ENCODE measurements around the gene ATP9B. TPM values are rescaled to one million over a fixed set of nuclear protein-coding genes. Genes with fewer than 3 reads are reported as not detected.

ATP9B gene
- total RNA-seq, 1 experiment from 2014 or later: 17.9 TPM

- BruUV-seq (replicated peaks): no TSS peak
- H3K9me3 ChIP-seq (ENCODE audit: low read depth, low read length, poor library complexity, severe bottlenecking): no peaks in the 10 kb centered on the region
- POLR2A ChIA-PET (ENCODE audit: low non-redundant PET): no interaction called here
- no peak for DNase-seq (ENCODE audit: low spot score)
- no peak overlapping the region for H3K4me3 ChIP-seq (ENCODE audit: low read depth, low read length, poor library complexity, severe bottlenecking)
- no peaks in the 10 kb centered on the region for H3K4me1 ChIP-seq (ENCODE audit: insufficient read depth, low read length, poor library complexity, severe bottlenecking)
- H3K27ac ChIP-seq (ENCODE audit: low read depth, low read length, poor library complexity, severe bottlenecking): no peak overlapping the region
- TF ChIP-seq CTCF (conservative IDR thresholded peaks at IDR 0.05; ENCODE audit: low read depth, low read length) (no peak), EZH2 (IDR thresholded peaks at IDR 0.05; ENCODE audit: borderline replicate concordance, low read depth, low read length, poor library complexity, severe bottlenecking) (no peak)
- intact Hi-C loops (cut with micrococcal nuclease; ENCODE audit: unreplicated experiment): no loop called here
- CTCF ChIA-PET: interaction anchor here (0.6 kb wide), 2 partner anchors 508 to 823 kb away, joined by 3 to 7 read pairs; no protein-coding TSS in a partner anchor
- no peaks in the 10 kb centered on the region for H3K36me3 ChIP-seq (ENCODE audit: insufficient read depth, low read length, poor library complexity, severe bottlenecking)
- no peaks in the 10 kb centered on the region for H3K27me3 ChIP-seq (replicated peaks; ENCODE audit: insufficient read depth, low read depth, low read length, poor library complexity)
These were observed 308.1 kb downstream of the ATP9B start for GRCh38 chr18:79377187-79377891.

GRCh38 chr18:79378536-79379250 is 309.5 kb downstream of the ATP9B start:
- Histone ChIP-seq H3K36me3 (ENCODE audit: insufficient read depth, low read length, poor library complexity, severe bottlenecking) (no peaks in the 10 kb centered on the region), H3K27me3 (replicated peaks; ENCODE audit: insufficient read depth, low read depth, low read length, poor library complexity) (no peaks in the 10 kb centered on the region), H3K9me3 (ENCODE audit: low read depth, low read length, poor library complexity, severe bottlenecking) (no peaks in the 10 kb centered on the region), H3K27ac (ENCODE audit: low read depth, low read length, poor library complexity, severe bottlenecking) (no peak overlapping the region), H3K4me3 (ENCODE audit: low read depth, low read length, poor library complexity, severe bottlenecking) (no peak overlapping the region), H3K4me1 (ENCODE audit: insufficient read depth, low read length, poor library complexity, severe bottlenecking) (no peaks in the 10 kb centered on the region)
- ChIA-PET CTCF (no interaction called here), POLR2A (ENCODE audit: low non-redundant PET) (no interaction called here)
- intact Hi-C loops (cut with micrococcal nuclease; ENCODE audit: unreplicated experiment): loop anchor here (1.0 kb wide), 2 partner anchors 150 to 266 kb away; no protein-coding TSS in a partner anchor
- peak; percentile 80 for DNase-seq (ENCODE audit: low spot score)
- TF ChIP-seq EZH2 (IDR thresholded peaks at IDR 0.05; ENCODE audit: borderline replicate concordance, low read depth, low read length, poor library complexity, severe bottlenecking): no peak
- peak; percentile 97 for TF ChIP-seq CTCF (conservative IDR thresholded peaks at IDR 0.05; ENCODE audit: low read depth, low read length)
- no TSS peak for BruUV-seq (replicated peaks)

GRCh38 chr18:79379251-79379905 is 310.2 kb downstream of the ATP9B start:
- H3K27ac ChIP-seq (ENCODE audit: low read depth, low read length, poor library complexity, severe bottlenecking): no peak overlapping the region
- CTCF ChIA-PET: no interaction called here
- no peaks in the 10 kb centered on the region for H3K9me3 ChIP-seq (ENCODE audit: low read depth, low read length, poor library complexity, severe bottlenecking)
- no peak overlapping the region for H3K4me3 ChIP-seq (ENCODE audit: low read depth, low read length, poor library complexity, severe bottlenecking)
- BruUV-seq (replicated peaks): no TSS peak
- H3K4me1 ChIP-seq (ENCODE audit: insufficient read depth, low read length, poor library complexity, severe bottlenecking): no peaks in the 10 kb centered on the region
- POLR2A ChIA-PET (ENCODE audit: low non-redundant PET): no interaction called here
- intact Hi-C loops (cut with micrococcal nuclease; ENCODE audit: unreplicated experiment): loop anchor here (1.0 kb wide), 2 partner anchors 149 to 265 kb away; no protein-coding TSS in a partner anchor
- H3K27me3 ChIP-seq (replicated peaks; ENCODE audit: insufficient read depth, low read depth, low read length, poor library complexity): no peaks in the 10 kb centered on the region
- H3K36me3 ChIP-seq (ENCODE audit: insufficient read depth, low read length, poor library complexity, severe bottlenecking): no peaks in the 10 kb centered on the region
- TF ChIP-seq EZH2 (IDR thresholded peaks at IDR 0.05; ENCODE audit: borderline replicate concordance, low read depth, low read length, poor library complexity, severe bottlenecking) (no peak), CTCF (conservative IDR thresholded peaks at IDR 0.05; ENCODE audit: low read depth, low read length) (no peak)
- no peak for DNase-seq (ENCODE audit: low spot score)

Measured in A673 (cell line).